ENCODE data around the gene CLINT1.
A peak's percentile ranks its signal among the peaks of the same experiment; 100 is the strongest.

The CLINT1 gene

GRCh38 chr5:157823655-157824054 lies 35.3 kb downstream of the CLINT1 start:
- Histone ChIP-seq H2AFZ (ENCODE audit: low read length) (no peak overlapping the region), H4K20me1 (ENCODE audit: insufficient read depth, low read length) (no peaks in the 10 kb centered on the region), H3K9me2 (ENCODE audit: low read depth, low read length) (no peaks in the 10 kb centered on the region), H3K4me2 (ENCODE audit: low read length) (no peak overlapping the region), H3K4me3 (ENCODE audit: low read depth, low read length, poor library complexity, severe bottlenecking) (no peak overlapping the region), H3K27me3 (ENCODE audit: insufficient read depth, low read length) (no peaks in the 10 kb centered on the region), H3K9ac (ENCODE audit: low read length) (no peak overlapping the region), H3K27ac (ENCODE audit: low read depth, low read length, poor library complexity, severe bottlenecking) (no peak overlapping the region), H3K36me3 (ENCODE audit: insufficient read depth, low read length) (peaks cover 17% of the 10 kb centered on the region), H3F3A (ENCODE audit: insufficient read depth, low read length) (peaks cover 10% of the 10 kb centered on the region), H3K9me3 (ENCODE audit: low read length) (no peaks in the 10 kb centered on the region), H3K4me1 (ENCODE audit: insufficient read depth, low read length, severe bottlenecking) (peaks cover 67% of the 10 kb centered on the region), H3K79me2 (ENCODE audit: insufficient read depth, low read length) (peaks cover 89% of the 10 kb centered on the region)
- TF ChIP-seq CTCF (IDR thresholded peaks at IDR 0.05; ENCODE audit: low read length): no peak
- no peak for TF ChIP-seq EZH2 (IDR thresholded peaks at IDR 0.05; ENCODE audit: borderline replicate concordance, low read length)

GRCh38 chr5:157821822-157822622 lies 36.9 kb downstream of the CLINT1 start:
- H3K36me3 ChIP-seq (ENCODE audit: insufficient read depth, low read length): peaks cover 17% of the 10 kb centered on the region
- peaks cover 56% of the 10 kb centered on the region for H3K4me1 ChIP-seq (ENCODE audit: insufficient read depth, low read length, severe bottlenecking)
- no peak overlapping the region for H3K4me3 ChIP-seq (ENCODE audit: low read depth, low read length, poor library complexity, severe bottlenecking)
- H3K9ac ChIP-seq (ENCODE audit: low read length): no peak overlapping the region
- TF ChIP-seq CTCF (IDR thresholded peaks at IDR 0.05; ENCODE audit: low read length) (no peak), EZH2 (IDR thresholded peaks at IDR 0.05; ENCODE audit: borderline replicate concordance, low read length) (no peak)
- no peaks in the 10 kb centered on the region for H3F3A ChIP-seq (ENCODE audit: insufficient read depth, low read length)
- no peaks in the 10 kb centered on the region for H3K27me3 ChIP-seq (ENCODE audit: insufficient read depth, low read length)
- no peak overlapping the region for H2AFZ ChIP-seq (ENCODE audit: low read length)
- no peaks in the 10 kb centered on the region for H4K20me1 ChIP-seq (ENCODE audit: insufficient read depth, low read length)
- H3K79me2 ChIP-seq (ENCODE audit: insufficient read depth, low read length): peaks cover 94% of the 10 kb centered on the region
- H3K9me2 ChIP-seq (ENCODE audit: low read depth, low read length): no peaks in the 10 kb centered on the region
- peak overlapping the region; percentile 69 for H3K27ac ChIP-seq (ENCODE audit: low read depth, low read length, poor library complexity, severe bottlenecking)
- H3K4me2 ChIP-seq (ENCODE audit: low read length): no peak overlapping the region
- no peaks in the 10 kb centered on the region for H3K9me3 ChIP-seq (ENCODE audit: low read length)

GRCh38 chr5:157821405-157821804 lies 37.5 kb downstream of the CLINT1 start:
- Histone ChIP-seq H3K27ac (ENCODE audit: low read depth, low read length, poor library complexity, severe bottlenecking) (peak overlapping the region; percentile 69), H3K36me3 (ENCODE audit: insufficient read depth, low read length) (peaks cover 20% of the 10 kb centered on the region), H3F3A (ENCODE audit: insufficient read depth, low read length) (no peaks in the 10 kb centered on the region), H3K79me2 (ENCODE audit: insufficient read depth, low read length) (peaks cover 88% of the 10 kb centered on the region), H3K4me1 (ENCODE audit: insufficient read depth, low read length, severe bottlenecking) (peaks cover 51% of the 10 kb centered on the region), H3K9ac (ENCODE audit: low read length) (no peak overlapping the region; the same call in 1 of the 2 replicates), H2AFZ (ENCODE audit: low read length) (no peak overlapping the region), H3K4me2 (ENCODE audit: low read length) (peak overlapping the region; percentile 33; the same call in 1 of the 2 replicates), H3K9me3 (ENCODE audit: low read length) (no peaks in the 10 kb centered on the region), H3K4me3 (ENCODE audit: low read depth, low read length, poor library complexity, severe bottlenecking) (no peak overlapping the region), H3K9me2 (ENCODE audit: low read depth, low read length) (no peaks in the 10 kb centered on the region), H4K20me1 (ENCODE audit: insufficient read depth, low read length) (no peaks in the 10 kb centered on the region), H3K27me3 (ENCODE audit: insufficient read depth, low read length) (no peaks in the 10 kb centered on the region)
- TF ChIP-seq CTCF (IDR thresholded peaks at IDR 0.05; ENCODE audit: low read length) (no peak), EZH2 (IDR thresholded peaks at IDR 0.05; ENCODE audit: borderline replicate concordance, low read length) (no peak)

All from OCI-LY1 (cell line).